Measurements from ENCODE around the gene MACROD2. TPM values are rescaled to one million over a fixed set of nuclear protein-coding genes. Genes with fewer than 3 reads are reported as not detected.

MACROD2 gene
- total RNA-seq, 1 donor from 2014 or later, result 6.4 TPM

DNA sequence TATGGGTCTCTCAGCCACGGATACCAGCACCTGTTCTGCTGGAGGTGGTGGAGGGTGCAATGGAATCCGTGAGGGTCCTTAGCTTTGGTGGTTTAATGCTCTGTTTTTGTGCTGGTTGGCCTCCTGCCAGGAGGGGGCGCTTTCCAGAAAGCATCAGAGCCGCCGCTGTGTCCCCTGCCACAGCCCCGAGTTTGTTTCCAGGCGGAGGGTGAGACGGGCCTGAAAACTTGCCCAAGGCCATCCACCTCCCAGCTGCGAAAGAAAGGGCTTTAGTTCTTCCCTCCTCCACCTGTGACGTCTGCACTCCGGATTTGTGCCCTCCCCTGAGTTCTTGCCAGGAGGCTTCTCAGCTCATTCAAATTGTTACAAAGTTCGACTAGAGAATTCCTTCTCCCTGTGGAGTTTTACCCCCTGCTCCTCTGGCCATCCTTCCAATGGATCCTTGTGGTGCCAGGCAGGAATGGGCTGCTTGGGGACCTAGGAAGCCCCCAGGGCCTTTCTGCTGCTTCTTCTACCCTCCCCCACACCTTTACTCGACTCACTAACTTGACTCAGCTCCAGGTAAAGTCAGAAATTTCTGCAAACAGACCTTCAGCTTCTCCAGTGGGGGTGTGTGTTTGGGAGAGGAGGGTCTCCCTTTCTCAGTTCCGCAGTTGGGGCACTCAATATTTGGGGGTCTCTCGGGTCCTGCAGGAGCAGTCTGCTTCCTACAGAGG, 1704.3 kb downstream of the MACROD2 start:
- DNase-seq (ENCODE audit: low read depth, low spot score), result no peak
- TF ChIP-seq, protein P1, sequence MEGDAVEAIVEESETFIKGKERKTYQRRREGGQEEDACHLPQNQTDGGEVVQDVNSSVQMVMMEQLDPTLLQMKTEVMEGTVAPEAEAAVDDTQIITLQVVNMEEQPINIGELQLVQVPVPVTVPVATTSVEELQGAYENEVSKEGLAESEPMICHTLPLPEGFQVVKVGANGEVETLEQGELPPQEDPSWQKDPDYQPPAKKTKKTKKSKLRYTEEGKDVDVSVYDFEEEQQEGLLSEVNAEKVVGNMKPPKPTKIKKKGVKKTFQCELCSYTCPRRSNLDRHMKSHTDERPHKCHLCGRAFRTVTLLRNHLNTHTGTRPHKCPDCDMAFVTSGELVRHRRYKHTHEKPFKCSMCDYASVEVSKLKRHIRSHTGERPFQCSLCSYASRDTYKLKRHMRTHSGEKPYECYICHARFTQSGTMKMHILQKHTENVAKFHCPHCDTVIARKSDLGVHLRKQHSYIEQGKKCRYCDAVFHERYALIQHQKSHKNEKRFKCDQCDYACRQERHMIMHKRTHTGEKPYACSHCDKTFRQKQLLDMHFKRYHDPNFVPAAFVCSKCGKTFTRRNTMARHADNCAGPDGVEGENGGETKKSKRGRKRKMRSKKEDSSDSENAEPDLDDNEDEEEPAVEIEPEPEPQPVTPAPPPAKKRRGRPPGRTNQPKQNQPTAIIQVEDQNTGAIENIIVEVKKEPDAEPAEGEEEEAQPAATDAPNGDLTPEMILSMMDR (conservative IDR thresholded peaks at IDR 0.05), result peak; percentile 23
- Mint-ChIP-seq H3K4me3 (no peak overlapping the region), H3K36me3 (ENCODE audit: low read depth) (peaks cover 5% of the 10 kb centered on the region), H3K27ac (ENCODE audit: unreplicated experiment) (no peak overlapping the region), H3K27me3 (ENCODE audit: low read depth) (no peaks in the 10 kb centered on the region), H3K9me3 (peaks cover 9% of the 10 kb centered on the region), H3K4me1 (no peaks in the 10 kb centered on the region)

GRCh38 chr20:15700147-15700765, 1704.9 kb downstream of the MACROD2 start:
- H3K27ac Mint-ChIP-seq (ENCODE audit: unreplicated experiment), result no peak overlapping the region
- no peaks in the 10 kb centered on the region for H3K27me3 Mint-ChIP-seq (ENCODE audit: low read depth)
- no peak for DNase-seq (ENCODE audit: low read depth, low spot score)
- peaks cover 5% of the 10 kb centered on the region for H3K36me3 Mint-ChIP-seq (ENCODE audit: low read depth)
- TF ChIP-seq, protein P1 (conservative IDR thresholded peaks at IDR 0.05), result no peak
- H3K4me3 Mint-ChIP-seq, result no peak overlapping the region
- peaks cover 8% of the 10 kb centered on the region for H3K9me3 Mint-ChIP-seq
- H3K4me1 Mint-ChIP-seq, result no peaks in the 10 kb centered on the region

DNA sequence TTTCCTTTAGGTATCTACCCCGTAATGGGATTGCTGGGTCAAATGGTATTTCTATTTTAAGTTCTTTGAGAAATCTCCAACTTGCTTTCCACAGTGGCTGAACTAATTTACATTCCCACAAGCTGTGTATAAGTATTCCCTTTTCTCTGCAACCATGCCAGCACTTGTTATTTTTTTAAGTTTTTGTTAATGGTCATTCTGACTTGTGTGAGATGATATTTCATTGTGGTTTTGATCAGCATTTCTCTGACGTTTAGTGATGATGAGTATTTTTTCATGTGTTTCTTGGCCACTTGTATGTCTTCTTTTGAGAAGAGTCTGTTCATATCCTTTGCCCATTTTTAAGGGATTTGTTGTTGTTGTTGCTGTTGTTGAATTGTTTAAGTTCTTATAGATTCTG, 1706.8 kb downstream of the MACROD2 start:
- Mint-ChIP-seq H3K4me3 (no peak overlapping the region), H3K36me3 (ENCODE audit: low read depth) (no peaks in the 10 kb centered on the region), H3K27me3 (ENCODE audit: low read depth) (no peaks in the 10 kb centered on the region), H3K9me3 (peaks cover 2% of the 10 kb centered on the region), H3K4me1 (no peaks in the 10 kb centered on the region), H3K27ac (ENCODE audit: unreplicated experiment) (no peak overlapping the region)
- TF ChIP-seq, protein P1 (conservative IDR thresholded peaks at IDR 0.05), result no peak
- DNase-seq (ENCODE audit: low read depth, low spot score), result no peak

DNA sequence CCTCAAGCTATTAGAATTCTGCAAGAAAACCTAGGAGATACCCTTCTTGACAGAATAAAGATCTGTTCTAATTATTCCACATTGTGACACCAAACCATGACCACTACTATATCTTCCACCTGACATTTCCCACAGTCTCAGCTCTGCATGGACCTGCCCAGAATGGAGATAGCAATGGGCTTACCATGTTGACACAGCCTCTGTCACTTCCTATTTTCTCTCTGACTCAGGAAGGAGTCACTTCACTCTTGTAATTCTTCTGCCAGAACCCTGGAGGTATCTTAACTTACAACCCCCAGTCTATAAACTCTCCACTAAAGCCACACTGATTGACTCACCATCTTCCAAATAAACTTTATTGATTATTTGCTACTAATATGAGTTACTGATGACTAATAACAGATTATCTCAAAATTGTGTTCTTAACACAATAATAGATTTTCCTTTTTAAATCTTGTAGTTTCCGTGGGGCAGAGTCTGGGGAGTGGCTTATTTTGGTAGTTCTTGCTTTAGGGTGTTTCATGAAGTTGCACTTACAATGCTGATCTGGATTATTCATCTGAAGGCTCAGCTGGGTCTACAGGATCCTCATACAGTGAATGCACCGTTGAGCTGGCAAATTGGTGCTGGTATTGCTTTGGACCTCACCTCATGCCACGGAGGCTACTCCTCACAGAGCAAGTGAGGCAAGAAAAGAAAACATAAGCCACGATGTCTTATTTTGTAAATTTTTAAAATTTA, 1708.0 kb downstream of the MACROD2 start:
- Mint-ChIP-seq H3K27me3 (ENCODE audit: low read depth) (no peaks in the 10 kb centered on the region), H3K36me3 (ENCODE audit: low read depth) (no peaks in the 10 kb centered on the region), H3K4me3 (no peak overlapping the region), H3K27ac (ENCODE audit: unreplicated experiment) (no peak overlapping the region), H3K9me3 (no peaks in the 10 kb centered on the region), H3K4me1 (no peaks in the 10 kb centered on the region)
- DNase-seq (ENCODE audit: low read depth, low spot score), result no peak
- TF ChIP-seq, protein P1 (conservative IDR thresholded peaks at IDR 0.05), result no peak

GRCh38 chr20:15705975-15706374, 1710.7 kb downstream of the MACROD2 start:
- H3K9me3 Mint-ChIP-seq, result no peaks in the 10 kb centered on the region
- no peaks in the 10 kb centered on the region for H3K27me3 Mint-ChIP-seq (ENCODE audit: low read depth)
- TF ChIP-seq, protein P1 (conservative IDR thresholded peaks at IDR 0.05), result no peak
- no peaks in the 10 kb centered on the region for H3K36me3 Mint-ChIP-seq (ENCODE audit: low read depth)
- DNase-seq (ENCODE audit: low read depth, low spot score), result no peak
- no peaks in the 10 kb centered on the region for H3K4me1 Mint-ChIP-seq
- H3K4me3 Mint-ChIP-seq, result no peak overlapping the region
- H3K27ac Mint-ChIP-seq (ENCODE audit: unreplicated experiment), result no peak overlapping the region

Data from neural crest cell (in vitro differentiated cells).